DND-41 (cell line): ENCODE measurements around the gene TGFB1.

Experiments
- ATAC-seq: fragments of 200-7000 bp; cut with Tn5 transposase; 3 replicates; pipeline ENCODE4 v1.9.1; 2021; ENCODE audit warnings: low read depth; ENCODE audit not compliant: insufficient read depth
- DNase-seq: peaks from one replicate; pipeline ENCODE4 v3.0.0-alpha.2; 2020
- H2AFZ ChIP-seq: 2 replicates; pipeline ENCODE4 v1.6.0; 2012; ENCODE audit warnings: low read depth, low read length
- H3K27ac ChIP-seq: 2 replicates; pipeline ENCODE4 v1.5.1; 2012; ENCODE audit warnings: low read length, inconsistent platforms
- H3K27me3 ChIP-seq: fragments of 200-600 bp; sonication (generic); 2 replicates; pipeline ENCODE4 v1.6.0; 2012; ENCODE audit warnings: low read length, mild to moderate bottlenecking, inconsistent platforms; ENCODE audit not compliant: insufficient read depth, poor library complexity
- H3K36me3 ChIP-seq: 2 replicates; pipeline ENCODE4 v1.5.1; 2012; ENCODE audit warnings: low read length, inconsistent platforms; ENCODE audit not compliant: insufficient read depth
- H3K4me1 ChIP-seq: 2 replicates; pipeline ENCODE4 v1.5.1; 2012; ENCODE audit warnings: mild to moderate bottlenecking, low read length; ENCODE audit not compliant: insufficient read depth
- H3K4me2 ChIP-seq: 2 replicates; pipeline ENCODE4 v1.6.0; 2012; ENCODE audit warnings: mild to moderate bottlenecking, moderate library complexity, low read length, inconsistent platforms; ENCODE audit not compliant: insufficient read depth
- H3K4me3 ChIP-seq, 2 experiments: fragments of 200-600 bp in 1 of 2; shearing (Covaris generic) in 1 of 2; 2 replicates each; pipeline ENCODE4 v1.5.1; 2012 to 2016; ENCODE audit warnings: inconsistent platforms in 2 of 2, low read length in 2 of 2, mild to moderate bottlenecking in 2 of 2, low read depth in 1 of 2, moderate library complexity in 1 of 2
- H3K79me2 ChIP-seq: 2 replicates; pipeline ENCODE4 v1.6.0; 2012; ENCODE audit warnings: low read length, inconsistent platforms; ENCODE audit not compliant: insufficient read depth
- H3K9ac ChIP-seq: 2 replicates; pipeline ENCODE4 v1.6.0; 2012; ENCODE audit warnings: low read depth, mild to moderate bottlenecking, inconsistent platforms, low read length, moderate library complexity
- H3K9me3 ChIP-seq: 2 replicates; pipeline ENCODE4 v1.5.1; 2012; ENCODE audit warnings: low read length, moderate library complexity, mild to moderate bottlenecking, inconsistent platforms; ENCODE audit not compliant: insufficient read depth, severe bottlenecking
- H4K20me1 ChIP-seq: 2 replicates; pipeline ENCODE4 v1.6.0; 2012; ENCODE audit warnings: low read length; ENCODE audit not compliant: insufficient read depth
- EZH2 ChIP-seq: IDR thresholded peaks from 3 replicates; pipeline ENCODE4 v1.6.1; 2012; ENCODE audit warnings: borderline replicate concordance, low read depth, mild to moderate bottlenecking, moderate library complexity, low read length, inconsistent platforms; ENCODE audit not compliant: severe bottlenecking
- TF ChIP-seq, protein P1 (sequence below): IDR thresholded peaks from 2 replicates; pipeline ENCODE4 v1.5.1; 2012; ENCODE audit warnings: borderline replicate concordance, low read length, moderate library complexity, mild to moderate bottlenecking; ENCODE audit not compliant: poor library complexity, severe bottlenecking; ENCODE audit errors: extremely low read depth

The TGFB1 gene

DNA sequence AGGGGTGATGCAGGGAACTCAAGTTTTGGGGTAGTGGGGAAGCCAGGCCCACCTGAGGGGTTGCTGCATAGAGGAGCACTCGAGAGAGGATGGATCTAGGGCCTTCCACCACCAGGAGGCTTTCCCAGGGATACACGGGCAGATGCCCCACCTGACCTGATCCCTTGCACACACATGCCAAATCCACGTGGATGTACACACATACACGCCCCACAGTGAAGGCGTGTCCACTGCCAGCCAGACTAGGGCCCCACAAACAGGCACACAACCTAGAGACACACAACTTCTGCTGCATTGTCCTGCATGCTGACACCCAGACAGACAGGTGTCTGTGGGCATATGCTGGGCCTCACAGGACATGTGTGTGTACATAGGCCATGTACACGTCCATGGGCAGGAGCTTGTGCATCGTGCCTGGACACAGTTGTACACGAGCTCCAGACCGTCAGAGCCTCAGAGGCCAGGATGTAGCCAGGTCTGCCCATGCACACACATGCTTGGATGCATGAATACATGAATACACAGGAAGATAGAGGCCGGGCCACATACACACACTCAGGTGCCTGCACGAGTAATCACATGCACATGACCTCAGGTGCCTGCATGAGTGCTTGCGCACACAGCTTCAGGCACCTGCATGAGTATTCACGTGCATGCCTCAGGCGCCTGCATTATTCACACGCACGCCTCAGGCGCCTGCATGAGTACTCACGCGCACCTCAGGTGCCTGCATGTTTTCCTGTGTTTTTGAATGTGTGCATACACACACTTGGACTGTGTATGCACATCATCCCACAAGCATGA lies 34.8 kb downstream of the TGFB1 start:
- H3K9me3 ChIP-seq, result no peaks in the 10 kb centered on the region
- no peak overlapping the region for H3K4me3 ChIP-seq
- peaks cover 21% of the 10 kb centered on the region for H3K79me2 ChIP-seq
- no peak overlapping the region for H2AFZ ChIP-seq
- H3K4me1 ChIP-seq, result no peaks in the 10 kb centered on the region
- DNase-seq (no peak), ATAC-seq (no peak)
- no peak overlapping the region for H3K4me2 ChIP-seq
- H4K20me1 ChIP-seq, result peaks cover 44% of the 10 kb centered on the region
- H3K27ac ChIP-seq, result no peak overlapping the region
- TF ChIP-seq, protein P1, sequence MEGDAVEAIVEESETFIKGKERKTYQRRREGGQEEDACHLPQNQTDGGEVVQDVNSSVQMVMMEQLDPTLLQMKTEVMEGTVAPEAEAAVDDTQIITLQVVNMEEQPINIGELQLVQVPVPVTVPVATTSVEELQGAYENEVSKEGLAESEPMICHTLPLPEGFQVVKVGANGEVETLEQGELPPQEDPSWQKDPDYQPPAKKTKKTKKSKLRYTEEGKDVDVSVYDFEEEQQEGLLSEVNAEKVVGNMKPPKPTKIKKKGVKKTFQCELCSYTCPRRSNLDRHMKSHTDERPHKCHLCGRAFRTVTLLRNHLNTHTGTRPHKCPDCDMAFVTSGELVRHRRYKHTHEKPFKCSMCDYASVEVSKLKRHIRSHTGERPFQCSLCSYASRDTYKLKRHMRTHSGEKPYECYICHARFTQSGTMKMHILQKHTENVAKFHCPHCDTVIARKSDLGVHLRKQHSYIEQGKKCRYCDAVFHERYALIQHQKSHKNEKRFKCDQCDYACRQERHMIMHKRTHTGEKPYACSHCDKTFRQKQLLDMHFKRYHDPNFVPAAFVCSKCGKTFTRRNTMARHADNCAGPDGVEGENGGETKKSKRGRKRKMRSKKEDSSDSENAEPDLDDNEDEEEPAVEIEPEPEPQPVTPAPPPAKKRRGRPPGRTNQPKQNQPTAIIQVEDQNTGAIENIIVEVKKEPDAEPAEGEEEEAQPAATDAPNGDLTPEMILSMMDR, result no peak
- TF ChIP-seq EZH2, result no peak
- no peak overlapping the region for H3K9ac ChIP-seq
- H3K27me3 ChIP-seq, result no peaks in the 10 kb centered on the region
- H3K36me3 ChIP-seq, result peaks cover 85% of the 10 kb centered on the region

DNA sequence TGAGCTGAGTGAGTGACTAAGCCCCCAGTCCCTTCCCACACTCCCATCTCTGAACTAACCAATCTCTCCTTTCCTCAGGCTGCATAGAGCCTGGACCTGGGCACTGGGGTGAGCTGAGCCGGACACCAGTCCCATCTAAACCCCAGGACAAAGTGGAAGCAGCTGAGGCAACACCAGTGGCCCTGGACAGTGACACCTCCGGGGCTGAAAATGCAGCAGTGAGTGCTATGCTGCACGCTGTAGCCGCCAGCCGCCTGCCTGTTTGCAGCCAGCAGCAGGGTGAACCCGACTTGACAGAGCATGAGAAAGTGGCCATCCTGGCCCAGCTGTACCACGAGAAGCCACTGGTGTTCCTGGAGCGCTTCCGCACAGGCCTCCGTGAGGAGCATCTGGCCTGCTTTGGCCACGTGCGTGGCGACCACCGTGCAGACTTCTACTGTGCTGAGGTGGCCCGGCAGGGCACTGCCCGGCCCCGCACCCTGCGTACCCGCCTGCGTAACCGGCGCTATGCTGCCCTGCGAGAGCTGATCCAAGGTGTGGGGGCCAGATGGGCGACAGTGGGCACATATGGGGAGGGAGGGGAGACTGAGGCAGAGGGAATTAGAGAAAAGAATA lies 37.3 kb downstream of the TGFB1 start:
- no peaks in the 10 kb centered on the region for H3K9me3 ChIP-seq
- no peaks in the 10 kb centered on the region for H3K27me3 ChIP-seq
- H3K4me1 ChIP-seq, result peaks cover 12% of the 10 kb centered on the region; the same call in 1 of the 2 replicates
- H3K36me3 ChIP-seq, result peaks cover 76% of the 10 kb centered on the region
- H3K4me2 ChIP-seq, result no peak overlapping the region
- no peak overlapping the region for H3K4me3 ChIP-seq
- no peak overlapping the region for H2AFZ ChIP-seq
- no peak overlapping the region for H3K9ac ChIP-seq
- DNase-seq (no peak), ATAC-seq (no peak)
- no peak overlapping the region for H3K27ac ChIP-seq
- peaks cover 44% of the 10 kb centered on the region for H3K79me2 ChIP-seq
- TF ChIP-seq, protein P1, result no peak
- TF ChIP-seq EZH2, result no peak
- peaks cover 28% of the 10 kb centered on the region for H4K20me1 ChIP-seq

DNA sequence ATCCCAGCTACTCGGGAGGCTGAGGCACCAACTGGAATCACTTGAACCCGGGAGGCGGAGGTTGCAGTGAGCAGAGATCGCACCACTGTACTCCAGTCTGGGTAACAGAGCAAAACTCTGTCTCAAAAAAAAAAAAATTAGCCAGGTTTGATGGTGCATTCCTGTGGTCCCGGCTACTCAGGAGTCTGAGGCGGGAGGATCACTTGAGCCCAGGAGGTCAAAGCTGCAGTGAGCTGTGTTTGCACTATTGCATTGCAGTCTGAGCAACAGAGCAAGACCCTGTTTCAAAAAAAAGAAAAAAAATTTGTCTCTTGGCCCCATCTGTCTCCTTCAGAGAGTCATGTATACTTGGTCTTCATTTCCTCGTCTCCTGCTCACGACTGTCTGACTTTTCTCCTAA lies 42.1 kb downstream of the TGFB1 start:
- peak overlapping the region in 1 of 2 experiments; percentile 65; a peak in 1 of 4 replicates for H3K4me3 ChIP-seq
- H3K9ac ChIP-seq, result peak overlapping the region; percentile 70; the same call in 1 of the 2 replicates
- peaks cover 50% of the 10 kb centered on the region for H3K4me1 ChIP-seq
- H3K27me3 ChIP-seq, result no peaks in the 10 kb centered on the region
- ATAC-seq (no peak), DNase-seq (no peak)
- TF ChIP-seq, protein P1, result no peak
- no peak for TF ChIP-seq EZH2
- peaks cover 11% of the 10 kb centered on the region for H4K20me1 ChIP-seq
- H3K79me2 ChIP-seq, result peaks cover 63% of the 10 kb centered on the region
- H3K27ac ChIP-seq, result no peak overlapping the region
- peaks cover 40% of the 10 kb centered on the region for H3K36me3 ChIP-seq
- H3K9me3 ChIP-seq, result no peaks in the 10 kb centered on the region
- H3K4me2 ChIP-seq, result peak overlapping the region; percentile 80
- no peak overlapping the region for H2AFZ ChIP-seq
